ENCODE data around the gene TAS1R1. TPM values are rescaled to one million over a fixed set of nuclear protein-coding genes. Genes with fewer than 3 reads are reported as not detected.
A peak's percentile ranks its signal among the peaks of the same experiment; 100 is the strongest.

Gene TAS1R1
- total RNA-seq, 1 donor from 2014 or later, result not detected

GRCh38 chr1:6602669-6603237 lies 47.6 kb downstream of the TAS1R1 start, which contains the start of gene KLHL21:
Gene KLHL21 (minus strand): TSS chr1:6602869. CDS start chr1:6602817, 52 bp downstream.
- no peak for DNase-seq (ENCODE audit: low read depth, low spot score)

- no peak for DNase-seq (ENCODE audit: low read depth, low spot score)
Measured at GRCh38 chr1:6603238-6603914, 48.3 kb downstream of the TAS1R1 start.

- DNase-seq (ENCODE audit: low read depth, low spot score), result peak; percentile 81
Measured at GRCh38 chr1:6603915-6604558, 48.9 kb downstream of the TAS1R1 start.

GRCh38 chr1:6612641-6613360 lies 57.7 kb downstream of the TAS1R1 start:
- no peak for DNase-seq (ENCODE audit: low read depth, low spot score)

GRCh38 chr1:6613361-6614018 lies 58.4 kb downstream of the TAS1R1 start, which contains the start of gene PHF13:
Gene PHF13 (plus strand): TSS chr1:6613731. CDS start chr1:6614067, 336 bp downstream.
- peak; percentile 98 for DNase-seq (ENCODE audit: low read depth, low spot score)

GRCh38 chr1:6614019-6614928 lies 59.2 kb downstream of the TAS1R1 start:
- DNase-seq (ENCODE audit: low read depth, low spot score), result no peak

- no peak for DNase-seq (ENCODE audit: low read depth, low spot score)
Measured at GRCh38 chr1:6614929-6615785, 60.0 kb downstream of the TAS1R1 start.

- no peak for DNase-seq (ENCODE audit: low read depth, low spot score)
Measured at GRCh38 chr1:6619045-6619444, 63.9 kb downstream of the TAS1R1 start.

- no peak for DNase-seq (ENCODE audit: low read depth, low spot score)
Measured at GRCh38 chr1:6621429-6622391, 66.6 kb downstream of the TAS1R1 start.

GRCh38 chr1:6622396-6623152 lies 67.5 kb downstream of the TAS1R1 start:
- no peak for DNase-seq (ENCODE audit: low read depth, low spot score)

- no peak for DNase-seq (ENCODE audit: low read depth, low spot score)
Measured at GRCh38 chr1:6623269-6623965, 68.3 kb downstream of the TAS1R1 start.

GRCh38 chr1:6624710-6625583 lies 69.8 kb downstream of the TAS1R1 start, which contains the start of gene THAP3:
Gene THAP3 (plus strand): TSS chr1:6624868. CDS start chr1:6625219, 351 bp downstream.
- no peak for DNase-seq (ENCODE audit: low read depth, low spot score)

- no peak for DNase-seq (ENCODE audit: low read depth, low spot score)
Measured at GRCh38 chr1:6625584-6626149, 70.6 kb downstream of the TAS1R1 start.

GRCh38 chr1:6627031-6627430 lies 71.9 kb downstream of the TAS1R1 start:
- DNase-seq (ENCODE audit: low read depth, low spot score), result no peak

- no peak for DNase-seq (ENCODE audit: low read depth, low spot score)
Measured at GRCh38 chr1:6627841-6628545, 72.9 kb downstream of the TAS1R1 start.

Measured in pulmonary artery endothelial cell (primary cell).